ENCODE results near the gene PPME1. TPM values are rescaled to one million over a fixed set of nuclear protein-coding genes. Genes with fewer than 3 reads are reported as not detected.

Gene PPME1
- total RNA-seq, 1 experiment from 2014 or later, result 99.4 TPM

DNA sequence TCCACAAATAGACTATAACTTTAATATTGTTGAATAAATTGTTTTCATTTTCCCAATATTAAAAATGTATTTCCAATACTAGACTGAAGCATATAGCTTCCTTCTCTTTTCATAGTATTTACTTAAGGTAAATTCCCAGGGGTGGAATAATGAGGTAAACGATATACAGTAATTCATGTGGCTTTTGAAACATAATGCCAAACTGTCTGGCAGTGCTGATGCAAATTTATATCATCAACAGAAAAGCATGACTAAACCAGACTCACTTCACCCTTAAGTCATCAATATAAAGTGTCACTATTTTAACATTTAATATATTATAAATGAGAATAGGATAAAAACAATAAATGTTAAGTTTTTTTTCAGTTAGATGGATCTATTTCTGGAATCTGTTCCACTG, 13.9 kb upstream of the PPME1 start:
- in situ Hi-C loops (cut with HindIII; ENCODE audit: low pct_unique_long_range_greater_than_20kb, low sequenced_read_pairs) (no loop called here), intact Hi-C loops (cut with micrococcal nuclease; ENCODE audit: unreplicated experiment) (no loop called here)
- Histone ChIP-seq H3K4me3 (ENCODE audit: low read depth in 2 of 2, low read length in 2 of 2) (no peak overlapping the region), H3K9me3 (ENCODE audit: control insufficient read depth, insufficient read depth, low read depth, low read length) (peaks cover 3% of the 10 kb centered on the region; the same call in 1 of the 2 replicates), H3K4me1 (ENCODE audit: control insufficient read depth, insufficient read depth, low read length) (peaks cover 6% of the 10 kb centered on the region), H3K36me3 (ENCODE audit: control insufficient read depth, insufficient read depth, low read length) (peaks cover 4% of the 10 kb centered on the region; the same call in 1 of the 2 replicates), H3K27ac (ENCODE audit: low read length) (no peak overlapping the region), H3K27me3 (ENCODE audit: control insufficient read depth, insufficient read depth, low read length) (no peaks in the 10 kb centered on the region)
- ChIA-PET CTCF (no interaction called here), POLR2A (no interaction called here)
- TF ChIP-seq TCF7L2 (IDR thresholded peaks at IDR 0.05; ENCODE audit: low read depth, low read length) (no peak), REST (IDR thresholded peaks at IDR 0.05; ENCODE audit: insufficient read depth in 1 of 2, low read depth in 2 of 2, low read length in 1 of 2) (no peak), CTCF (IDR thresholded peaks at IDR 0.05) (no peak), POLR2AphosphoS5 (IDR thresholded peaks at IDR 0.05; ENCODE audit: low read depth, low read length) (no peak), SIN3A (IDR thresholded peaks at IDR 0.05; ENCODE audit: borderline replicate concordance, insufficient read depth, low read depth, low read length) (no peak)
- no peak for DNase-seq (ENCODE audit: low read depth, low spot score)
- no peak for ATAC-seq
- no TSS peak for BruUV-seq (replicated peaks)

DNA sequence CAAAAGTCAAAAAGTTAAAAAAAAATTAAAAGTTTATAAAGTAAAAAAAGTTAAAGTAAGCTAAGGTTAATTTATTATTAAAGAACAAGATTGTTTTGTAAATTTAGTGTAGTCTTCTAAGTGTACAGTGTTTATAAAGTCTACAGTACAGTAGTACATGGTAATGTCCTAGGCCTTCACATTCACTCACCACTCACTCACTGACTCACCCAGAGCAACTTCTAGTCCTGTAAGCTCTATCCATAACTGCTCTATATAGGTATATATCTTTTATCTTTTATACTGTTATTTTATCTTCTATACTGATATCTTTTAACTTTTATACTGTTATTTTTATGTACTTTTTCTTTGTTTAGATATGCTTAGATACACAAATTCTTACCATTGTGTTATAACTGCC, 11.4 kb upstream of the PPME1 start:
- ChIA-PET CTCF (no interaction called here), POLR2A (interaction anchor here (0.6 kb wide), 1 partner anchor 39 kb away, joined by 4 read pairs; no protein-coding TSS in a partner anchor)
- H3K9me3 ChIP-seq (ENCODE audit: control insufficient read depth, insufficient read depth, low read depth, low read length), result no peaks in the 10 kb centered on the region
- no peaks in the 10 kb centered on the region for H3K27me3 ChIP-seq (ENCODE audit: control insufficient read depth, insufficient read depth, low read length)
- peaks cover 14% of the 10 kb centered on the region; the same call in 1 of the 2 replicates for H3K36me3 ChIP-seq (ENCODE audit: control insufficient read depth, insufficient read depth, low read length)
- H3K4me3 ChIP-seq (ENCODE audit: low read depth in 2 of 2, low read length in 2 of 2), result no peak overlapping the region
- no TSS peak for BruUV-seq (replicated peaks)
- intact Hi-C loops (cut with micrococcal nuclease; ENCODE audit: unreplicated experiment) (no loop called here), in situ Hi-C loops (cut with HindIII; ENCODE audit: low pct_unique_long_range_greater_than_20kb, low sequenced_read_pairs) (no loop called here)
- TF ChIP-seq POLR2AphosphoS5 (IDR thresholded peaks at IDR 0.05; ENCODE audit: low read depth, low read length), result no peak
- TF ChIP-seq REST (IDR thresholded peaks at IDR 0.05; ENCODE audit: insufficient read depth in 1 of 2, low read depth in 2 of 2, low read length in 1 of 2), result no peak
- TF ChIP-seq SIN3A (IDR thresholded peaks at IDR 0.05; ENCODE audit: borderline replicate concordance, insufficient read depth, low read depth, low read length), result no peak
- TF ChIP-seq CTCF (IDR thresholded peaks at IDR 0.05), result no peak
- no peak for TF ChIP-seq TCF7L2 (IDR thresholded peaks at IDR 0.05; ENCODE audit: low read depth, low read length)
- no peak for ATAC-seq
- no peak for DNase-seq (ENCODE audit: low read depth, low spot score)
- no peak overlapping the region for H3K27ac ChIP-seq (ENCODE audit: low read length)
- H3K4me1 ChIP-seq (ENCODE audit: control insufficient read depth, insufficient read depth, low read length), result peaks cover 2% of the 10 kb centered on the region
